ENCODE data around the gene KLHDC4. TPM values are rescaled to one million over a fixed set of nuclear protein-coding genes. Genes with fewer than 3 reads are reported as not detected.

Gene KLHDC4
- total and polyA plus RNA-seq, 2 of the 4 experiments (the other 2 are of a cell fraction) = 13.6 to 19.0 TPM

- no peak overlapping the region for H2BK5ac ChIP-seq (ENCODE audit: low read depth, low read length, poor library complexity, severe bottlenecking)
- no peak overlapping the region for H3K4ac ChIP-seq (ENCODE audit: low read depth, low read length)
- H3K36me3 ChIP-seq (ENCODE audit: control insufficient read depth, insufficient read depth, low read length) = peaks cover 16% of the 10 kb centered on the region
- no peak overlapping the region for H2BK15ac ChIP-seq (ENCODE audit: low read depth, low read length)
- H3K56ac ChIP-seq (ENCODE audit: extremely low read depth, insufficient read depth, low read length) = no peak overlapping the region
- H2AK9ac ChIP-seq (replicated peaks; ENCODE audit: low read depth, low read length, poor library complexity) = no peak overlapping the region
- dilution Hi-C loops (cut with HindIII; ENCODE audit: low sequenced_read_pairs, unreplicated experiment) (no loop called here), intact Hi-C loops (cut with micrococcal nuclease) (no loop called here), in situ Hi-C loops (cut with MboI; ENCODE audit: low sequenced_read_pairs) (no loop called here)
- no peak overlapping the region for H3K27ac ChIP-seq (ENCODE audit: insufficient read depth, low read length)
- H3K9me3 ChIP-seq (ENCODE audit: control insufficient read depth, insufficient read depth, low read length) = no peaks in the 10 kb centered on the region
- no TSS peak for BruUV-seq (replicated peaks)
- H2AFZ ChIP-seq (replicated peaks; ENCODE audit: low read length, poor library complexity) = no peak overlapping the region
- ChIA-PET CTCF (no interaction called here), POLR2A (ENCODE audit: unreplicated experiment) (no interaction called here)
- no peak overlapping the region for H4K8ac ChIP-seq (ENCODE audit: low read depth in 2 of 2, low read length in 2 of 2)
- H3K9me1 ChIP-seq (ENCODE audit: insufficient read depth, low read length) = peaks cover 5% of the 10 kb centered on the region
- no peak overlapping the region for H3K23ac ChIP-seq (ENCODE audit: low read depth, low read length)
- no peak for TF ChIP-seq FOS (IDR thresholded peaks at IDR 0.05; ENCODE audit: low read depth, low read length)
- TF ChIP-seq BHLHE40 (IDR thresholded peaks at IDR 0.05; ENCODE audit: low read depth, low read length) = no peak
- TF ChIP-seq, protein P1, sequence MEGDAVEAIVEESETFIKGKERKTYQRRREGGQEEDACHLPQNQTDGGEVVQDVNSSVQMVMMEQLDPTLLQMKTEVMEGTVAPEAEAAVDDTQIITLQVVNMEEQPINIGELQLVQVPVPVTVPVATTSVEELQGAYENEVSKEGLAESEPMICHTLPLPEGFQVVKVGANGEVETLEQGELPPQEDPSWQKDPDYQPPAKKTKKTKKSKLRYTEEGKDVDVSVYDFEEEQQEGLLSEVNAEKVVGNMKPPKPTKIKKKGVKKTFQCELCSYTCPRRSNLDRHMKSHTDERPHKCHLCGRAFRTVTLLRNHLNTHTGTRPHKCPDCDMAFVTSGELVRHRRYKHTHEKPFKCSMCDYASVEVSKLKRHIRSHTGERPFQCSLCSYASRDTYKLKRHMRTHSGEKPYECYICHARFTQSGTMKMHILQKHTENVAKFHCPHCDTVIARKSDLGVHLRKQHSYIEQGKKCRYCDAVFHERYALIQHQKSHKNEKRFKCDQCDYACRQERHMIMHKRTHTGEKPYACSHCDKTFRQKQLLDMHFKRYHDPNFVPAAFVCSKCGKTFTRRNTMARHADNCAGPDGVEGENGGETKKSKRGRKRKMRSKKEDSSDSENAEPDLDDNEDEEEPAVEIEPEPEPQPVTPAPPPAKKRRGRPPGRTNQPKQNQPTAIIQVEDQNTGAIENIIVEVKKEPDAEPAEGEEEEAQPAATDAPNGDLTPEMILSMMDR (conservative IDR thresholded peaks at IDR 0.05; ENCODE audit: low read depth, low read length) = no peak
- TF ChIP-seq NFE2L2 (IDR thresholded peaks at IDR 0.05; ENCODE audit: low read depth, low read length) = no peak
- no peak for TF ChIP-seq MXI1 (IDR thresholded peaks at IDR 0.05; ENCODE audit: borderline replicate concordance, low read depth, low read length)
- no peak for TF ChIP-seq RCOR1 (IDR thresholded peaks at IDR 0.05; ENCODE audit: insufficient replicate concordance, low read length)
- TF ChIP-seq, protein P2, sequence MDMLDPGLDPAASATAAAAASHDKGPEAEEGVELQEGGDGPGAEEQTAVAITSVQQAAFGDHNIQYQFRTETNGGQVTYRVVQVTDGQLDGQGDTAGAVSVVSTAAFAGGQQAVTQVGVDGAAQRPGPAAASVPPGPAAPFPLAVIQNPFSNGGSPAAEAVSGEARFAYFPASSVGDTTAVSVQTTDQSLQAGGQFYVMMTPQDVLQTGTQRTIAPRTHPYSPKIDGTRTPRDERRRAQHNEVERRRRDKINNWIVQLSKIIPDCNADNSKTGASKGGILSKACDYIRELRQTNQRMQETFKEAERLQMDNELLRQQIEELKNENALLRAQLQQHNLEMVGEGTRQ (IDR thresholded peaks at IDR 0.05; ENCODE audit: low read depth, low read length) = no peak
- no peak for TF ChIP-seq MAFK (IDR thresholded peaks at IDR 0.05; ENCODE audit: low read depth, low read length)
- TF ChIP-seq POLR2A (IDR thresholded peaks at IDR 0.05; ENCODE audit: low read depth, low read length) = no peak
- no peak for TF ChIP-seq SMC3 (IDR thresholded peaks at IDR 0.05; ENCODE audit: low read depth, low read length)
- TF ChIP-seq MAZ (IDR thresholded peaks at IDR 0.05; ENCODE audit: borderline replicate concordance, low read depth, low read length) = no peak
- no peak for TF ChIP-seq CEBPB (IDR thresholded peaks at IDR 0.05; ENCODE audit: low read depth, low read length)
- TF ChIP-seq ELK1 (IDR thresholded peaks at IDR 0.05; ENCODE audit: borderline replicate concordance, low read depth, low read length) = no peak
- TF ChIP-seq CHD1 (IDR thresholded peaks at IDR 0.05; ENCODE audit: low read depth, low read length) = no peak
- TF ChIP-seq RFX5 (IDR thresholded peaks at IDR 0.05; ENCODE audit: low read depth, low read length) = no peak
- no peak for TF ChIP-seq RAD21 (IDR thresholded peaks at IDR 0.05; ENCODE audit: low read length)
- no peak overlapping the region for H3K4me2 ChIP-seq (ENCODE audit: low read depth, low read length)
- no peaks in the 10 kb centered on the region for H3K27me3 ChIP-seq (ENCODE audit: control insufficient read depth, insufficient read depth, low read length)
- WGBS, 2 experiments (ENCODE audit: extremely low coverage in 2 of 2, insufficient read length in 1 of 2) = 100% methylated on average over 1 of the region's 14 CpGs; no CpG with 5 or more reads in 1 of the 2 experiments
- no peak overlapping the region for H3K18ac ChIP-seq (ENCODE audit: low read depth, low read length)
- no peak overlapping the region for H2AK5ac ChIP-seq (ENCODE audit: low read depth, low read length)
- H3K79me1 ChIP-seq (ENCODE audit: low read depth in 1 of 2, low read length in 2 of 2) = peaks cover 0 to 20% of the 10 kb centered on the region in 2 experiments; a peak in 3 of 4 replicates
- peaks cover 21% of the 10 kb centered on the region for H4K20me1 ChIP-seq (ENCODE audit: insufficient read depth, low read length)
- no peak overlapping the region for H2BK20ac ChIP-seq (ENCODE audit: low read depth, low read length)
- no peak for ATAC-seq (ENCODE audit: low read depth)
- no peaks in the 10 kb centered on the region for H3K4me1 ChIP-seq (ENCODE audit: control insufficient read depth, insufficient read depth, low read length)
- H3K9ac ChIP-seq (ENCODE audit: low read depth, low read length) = no peak overlapping the region
- H2BK120ac ChIP-seq (ENCODE audit: low read depth, low read length) = no peak overlapping the region
- no peak overlapping the region for H3K4me3 ChIP-seq (ENCODE audit: insufficient read depth, low read depth, low read length)
- no peak overlapping the region for H3K14ac ChIP-seq (replicated peaks; ENCODE audit: low read depth, low read length)
- H4K91ac ChIP-seq (ENCODE audit: insufficient read depth, low read depth, low read length) = no peak overlapping the region
- DNase-seq = no peak
- H4K5ac ChIP-seq (ENCODE audit: low read depth, low read length) = no peak overlapping the region
Observed at GRCh38 chr16:87734644-87735043, 31.1 kb downstream of the KLHDC4 start.

All from IMR-90 (cell line).